NCI-H146 treated with DMSO at 0.1 percent for 48 hours (cell line): ENCODE results near the gene MX2.
"Not testable (repeated sequence)": the region's sequence is repeated elsewhere in the genome, so short reads cannot be mapped to it uniquely, and the experiment has no call there.

Source experiments
- DNase-seq: peaks from one replicate; lab custom pipeline; 2025; ENCODE audit not compliant: unreplicated experiment; lab: John Stamatoyannopoulos, UW

The MX2 gene

GRCh38 chr21:41361786-41362604 is at the start of gene MX2:
Gene MX2 (plus strand): TSS chr21:41362027. CDS start chr21:41376907, 14,880 bp downstream.
- no peak for DNase-seq

GRCh38 chr21:41313285-41314164 is 48.3 kb upstream of the MX2 start:
- DNase-seq = not testable (repeated sequence)

GRCh38 chr21:41315726-41316125 is 46.1 kb upstream of the MX2 start:
- DNase-seq = no peak

- DNase-seq = peak; percentile 55
These were observed 45.4 kb upstream of the MX2 start, which contains the start of gene FAM3B for GRCh38 chr21:41316200-41317062. Gene FAM3B (plus strand): TSS chr21:41316801. CDS start chr21:41316880, 79 bp downstream.

- no peak for DNase-seq
These were observed 44.8 kb upstream of the MX2 start for GRCh38 chr21:41317063-41317392.

GRCh38 chr21:41317458-41317857 is 44.4 kb upstream of the MX2 start:
- DNase-seq = peak; percentile 14

- no peak for DNase-seq
These were observed 43.6 kb upstream of the MX2 start for GRCh38 chr21:41318218-41318617.

- no peak for DNase-seq
These were observed 42.6 kb upstream of the MX2 start for GRCh38 chr21:41319273-41319672.

GRCh38 chr21:41321211-41321907 is 40.5 kb upstream of the MX2 start:
- DNase-seq = peak; percentile 25

- no peak for DNase-seq
These were observed 39.8 kb upstream of the MX2 start for GRCh38 chr21:41321908-41322495.

GRCh38 chr21:41322496-41323382 is 39.1 kb upstream of the MX2 start:
- DNase-seq = no peak

- no peak for DNase-seq
These were observed 36.5 kb upstream of the MX2 start for GRCh38 chr21:41325138-41325912.

- DNase-seq = no peak
These were observed 35.3 kb upstream of the MX2 start for GRCh38 chr21:41326414-41327080.

- no peak for DNase-seq
These were observed 34.1 kb upstream of the MX2 start for GRCh38 chr21:41327753-41328152.

- no peak for DNase-seq
These were observed 32.9 kb upstream of the MX2 start for GRCh38 chr21:41328660-41329607.

GRCh38 chr21:41333752-41334151 is 28.1 kb upstream of the MX2 start:
- DNase-seq = no peak

- no peak for DNase-seq
These were observed 24.3 kb upstream of the MX2 start for GRCh38 chr21:41337515-41337914.
